Measurements from ENCODE around the gene PKP2.
A peak's percentile ranks its signal among the peaks of the same experiment; 100 is the strongest.

Gene PKP2

GRCh38 chr12:32901553-32901952, 5.0 kb upstream of the PKP2 start:
- Histone ChIP-seq H4K8ac (ENCODE audit: low read depth, low read length) (no peak overlapping the region), H2BK12ac (ENCODE audit: low read length) (no peak overlapping the region), H3K23ac (ENCODE audit: low read length) (no peak overlapping the region), H3K4me2 (ENCODE audit: low read length) (no peak overlapping the region), H3K4me3 (ENCODE audit: low read depth, low read length) (no peak overlapping the region), H3K4me1 (ENCODE audit: control insufficient read depth in 1 of 2, insufficient read depth in 2 of 2, low read length in 2 of 2) (peaks cover 6 to 8% of the 10 kb centered on the region in 2 experiments), H2BK5ac (ENCODE audit: low read depth, low read length, poor library complexity) (peak overlapping the region; percentile 52), H2AFZ (ENCODE audit: insufficient read depth, low read length, poor library complexity) (no peak overlapping the region), H3K9ac (ENCODE audit: low read length) (no peak overlapping the region), H3K18ac (ENCODE audit: low read length) (no peak overlapping the region), H4K91ac (ENCODE audit: low read depth, low read length) (no peak overlapping the region), H3K79me2 (ENCODE audit: control insufficient read depth, insufficient read depth, low read length, poor library complexity) (peaks cover 2% of the 10 kb centered on the region), H3K36me3 (ENCODE audit: control insufficient read depth in 1 of 2, insufficient read depth in 2 of 2, low read length in 2 of 2) (no peaks in the 10 kb centered on the region), H3K14ac (ENCODE audit: low read length) (no peak overlapping the region), H4K12ac (ENCODE audit: low read depth, low read length) (no peak overlapping the region), H3K79me1 (ENCODE audit: low read length) (peaks cover 4% of the 10 kb centered on the region), H3K4ac (ENCODE audit: low read depth, low read length) (no peak overlapping the region), H3K9me3 (ENCODE audit: insufficient read depth, low read depth, low read length) (no peaks in the 10 kb centered on the region), H2AK5ac (ENCODE audit: low read length) (no peak overlapping the region), H2BK120ac (ENCODE audit: insufficient read depth, low read length, poor library complexity) (no peak overlapping the region), H3K27me3 (ENCODE audit: insufficient read depth, low read length) (no peaks in the 10 kb centered on the region), H3K27ac (ENCODE audit: low read depth, low read length) (peak overlapping the region; percentile 1)
- DNase-seq, result peak; percentile 35 to 67
- no CpG with 5 or more reads among the region's 4 CpGs for WGBS (ENCODE audit: extremely low coverage, insufficient coverage, insufficient read length)

GRCh38 chr12:32897687-32898573, 1.4 kb upstream of the PKP2 start:
- Histone ChIP-seq H3K79me1 (ENCODE audit: low read length) (peaks cover 15% of the 10 kb centered on the region), H3K27me3 (ENCODE audit: insufficient read depth, low read length) (no peaks in the 10 kb centered on the region), H4K8ac (ENCODE audit: low read depth, low read length) (no peak overlapping the region), H4K91ac (ENCODE audit: low read depth, low read length) (no peak overlapping the region), H3K4me3 (ENCODE audit: low read depth, low read length) (no peak overlapping the region), H3K18ac (ENCODE audit: low read length) (peak overlapping the region; percentile 2), H3K4ac (ENCODE audit: low read depth, low read length) (no peak overlapping the region), H4K12ac (ENCODE audit: low read depth, low read length) (no peak overlapping the region), H2BK120ac (ENCODE audit: insufficient read depth, low read length, poor library complexity) (no peak overlapping the region), H3K4me2 (ENCODE audit: low read length) (peak overlapping the region; percentile 62), H3K9me3 (ENCODE audit: insufficient read depth, low read depth, low read length) (no peaks in the 10 kb centered on the region), H3K27ac (ENCODE audit: low read depth, low read length) (peak overlapping the region; percentile 30), H3K14ac (ENCODE audit: low read length) (no peak overlapping the region), H3K36me3 (ENCODE audit: control insufficient read depth in 1 of 2, insufficient read depth in 2 of 2, low read length in 2 of 2) (no peaks in the 10 kb centered on the region), H3K23ac (ENCODE audit: low read length) (no peak overlapping the region), H2BK5ac (ENCODE audit: low read depth, low read length, poor library complexity) (no peak overlapping the region), H2AFZ (ENCODE audit: insufficient read depth, low read length, poor library complexity) (no peak overlapping the region), H3K4me1 (ENCODE audit: control insufficient read depth in 1 of 2, insufficient read depth in 2 of 2, low read length in 2 of 2) (peaks cover 5 to 9% of the 10 kb centered on the region in 2 experiments), H2AK5ac (ENCODE audit: low read length) (no peak overlapping the region), H3K9ac (ENCODE audit: low read length) (no peak overlapping the region), H3K79me2 (ENCODE audit: control insufficient read depth, insufficient read depth, low read length, poor library complexity) (peaks cover 10% of the 10 kb centered on the region), H2BK12ac (ENCODE audit: low read length) (peak overlapping the region; percentile 43)
- no CpG with 5 or more reads among the region's 10 CpGs for WGBS (ENCODE audit: extremely low coverage, insufficient coverage, insufficient read length)
- peak in 1 of 2 donors; percentile 14 for DNase-seq

GRCh38 chr12:32897281-32897610, 669 bp upstream of the PKP2 start:
- Histone ChIP-seq H3K27ac (ENCODE audit: low read depth, low read length) (peak overlapping the region; percentile 30), H2BK120ac (ENCODE audit: insufficient read depth, low read length, poor library complexity) (no peak overlapping the region), H3K79me1 (ENCODE audit: low read length) (peaks cover 16% of the 10 kb centered on the region), H3K4ac (ENCODE audit: low read depth, low read length) (no peak overlapping the region), H2AFZ (ENCODE audit: insufficient read depth, low read length, poor library complexity) (no peak overlapping the region), H4K91ac (ENCODE audit: low read depth, low read length) (no peak overlapping the region), H3K4me1 (ENCODE audit: control insufficient read depth in 1 of 2, insufficient read depth in 2 of 2, low read length in 2 of 2) (peaks cover 5 to 9% of the 10 kb centered on the region in 2 experiments), H4K8ac (ENCODE audit: low read depth, low read length) (no peak overlapping the region), H3K9ac (ENCODE audit: low read length) (no peak overlapping the region), H3K79me2 (ENCODE audit: control insufficient read depth, insufficient read depth, low read length, poor library complexity) (peaks cover 10% of the 10 kb centered on the region), H2BK5ac (ENCODE audit: low read depth, low read length, poor library complexity) (no peak overlapping the region), H3K14ac (ENCODE audit: low read length) (no peak overlapping the region), H3K23ac (ENCODE audit: low read length) (no peak overlapping the region), H3K27me3 (ENCODE audit: insufficient read depth, low read length) (no peaks in the 10 kb centered on the region), H2AK5ac (ENCODE audit: low read length) (no peak overlapping the region), H3K4me2 (ENCODE audit: low read length) (peak overlapping the region; percentile 62), H3K9me3 (ENCODE audit: insufficient read depth, low read depth, low read length) (no peaks in the 10 kb centered on the region), H2BK12ac (ENCODE audit: low read length) (no peak overlapping the region), H3K4me3 (ENCODE audit: low read depth, low read length) (peak overlapping the region; percentile 71), H3K18ac (ENCODE audit: low read length) (no peak overlapping the region), H3K36me3 (ENCODE audit: control insufficient read depth in 1 of 2, insufficient read depth in 2 of 2, low read length in 2 of 2) (no peaks in the 10 kb centered on the region), H4K12ac (ENCODE audit: low read depth, low read length) (no peak overlapping the region)
- WGBS (ENCODE audit: extremely low coverage, insufficient coverage, insufficient read length), result no CpG with 5 or more reads among the region's 6 CpGs
- DNase-seq, result no peak

- Histone ChIP-seq H2AK5ac (ENCODE audit: low read length) (peak overlapping the region; percentile 18), H3K4ac (ENCODE audit: low read depth, low read length) (peak overlapping the region; percentile 98), H4K91ac (ENCODE audit: low read depth, low read length) (peak overlapping the region; percentile 75), H3K18ac (ENCODE audit: low read length) (peak overlapping the region; percentile 86), H3K27ac (ENCODE audit: low read depth, low read length) (peak overlapping the region; percentile 79), H3K4me2 (ENCODE audit: low read length) (peak overlapping the region; percentile 65), H3K27me3 (ENCODE audit: insufficient read depth, low read length) (no peaks in the 10 kb centered on the region), H2BK12ac (ENCODE audit: low read length) (no peak overlapping the region), H3K9ac (ENCODE audit: low read length) (peak overlapping the region; percentile 92), H4K8ac (ENCODE audit: low read depth, low read length) (peak overlapping the region; percentile 74), H3K36me3 (ENCODE audit: control insufficient read depth in 1 of 2, insufficient read depth in 2 of 2, low read length in 2 of 2) (no peaks in the 10 kb centered on the region), H3K4me3 (ENCODE audit: low read depth, low read length) (peak overlapping the region; percentile 99), H3K4me1 (ENCODE audit: control insufficient read depth in 1 of 2, insufficient read depth in 2 of 2, low read length in 2 of 2) (peaks cover 5 to 6% of the 10 kb centered on the region in 2 experiments), H2BK5ac (ENCODE audit: low read depth, low read length, poor library complexity) (peak overlapping the region; percentile 89), H3K79me2 (ENCODE audit: control insufficient read depth, insufficient read depth, low read length, poor library complexity) (peaks cover 8% of the 10 kb centered on the region), H4K12ac (ENCODE audit: low read depth, low read length) (no peak overlapping the region), H3K9me3 (ENCODE audit: insufficient read depth, low read depth, low read length) (no peaks in the 10 kb centered on the region), H3K14ac (ENCODE audit: low read length) (peak overlapping the region; percentile 86), H2BK120ac (ENCODE audit: insufficient read depth, low read length, poor library complexity) (peak overlapping the region; percentile 89), H3K23ac (ENCODE audit: low read length) (no peak overlapping the region), H3K79me1 (ENCODE audit: low read length) (peaks cover 20% of the 10 kb centered on the region), H2AFZ (ENCODE audit: insufficient read depth, low read length, poor library complexity) (peak overlapping the region; percentile 56)
- no CpG with 5 or more reads among the region's 28 CpGs for whole genome bisulfite sequencing (ENCODE audit: extremely low coverage, insufficient coverage, insufficient read length)
- peak in 1 of 2 donors; percentile 38 for DNase-seq
Observed at GRCh38 chr12:32895688-32896431, 717 bp downstream of the PKP2 start.
